ENCODE data around the gene CIAPIN1. TPM values are rescaled to one million over a fixed set of nuclear protein-coding genes. Genes with fewer than 3 reads are reported as not detected.

Gene CIAPIN1
- total RNA-seq, 2 experiments from 2014 or later, result 27.8 to 28.0 TPM

DNA sequence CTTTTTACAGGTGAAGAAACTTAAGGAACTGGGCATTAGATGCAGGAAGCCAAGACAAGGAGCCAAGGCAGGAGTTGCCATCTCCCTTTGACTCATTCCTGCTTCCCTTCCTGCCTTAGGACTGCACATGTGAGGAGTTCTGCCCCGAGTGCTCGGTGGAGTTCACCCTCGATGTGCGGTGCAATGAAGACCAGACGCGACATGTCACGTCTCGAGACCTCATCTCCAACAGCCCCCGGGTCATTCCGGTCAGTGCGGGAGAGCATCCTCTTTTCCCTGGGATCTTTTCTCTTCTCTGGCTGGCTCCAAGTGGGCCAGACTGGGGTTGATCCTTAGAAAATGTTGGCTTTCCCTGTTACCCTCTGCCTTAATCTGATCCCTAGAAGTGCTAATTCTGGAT is 21.9 kb upstream of the CIAPIN1 start:
- H3K27me3 ChIP-seq (ENCODE audit: control insufficient read depth in 1 of 2, insufficient read depth in 2 of 2, low read length in 2 of 2), result no peaks in the 10 kb centered on the region
- peaks cover 17% of the 10 kb centered on the region for H3K4me1 ChIP-seq (ENCODE audit: insufficient read depth, low read length)
- Mint-ChIP-seq H3K36me3 (ENCODE audit: low read depth) (peaks cover 82% of the 10 kb centered on the region), H3K27ac (no peak overlapping the region), H3K9me3 (no peaks in the 10 kb centered on the region), H3K4me1 (ENCODE audit: low read depth) (peaks cover 23% of the 10 kb centered on the region), H3K4me3 (no peak overlapping the region), H3K27me3 (no peaks in the 10 kb centered on the region)
- H3K27ac ChIP-seq (ENCODE audit: low read depth in 1 of 2, low read length in 2 of 2), result no peak overlapping the region
- ChIA-PET CTCF (no interaction called here), POLR2A (no interaction called here)
- no peaks in the 10 kb centered on the region for H3K9me3 ChIP-seq (ENCODE audit: control insufficient read depth in 1 of 2, insufficient read depth in 1 of 2, low read length in 2 of 2)
- no peak overlapping the region for H3K4me3 ChIP-seq (ENCODE audit: low read length)
- intact Hi-C loops (cut with DNase I, micrococcal nuclease), result loop anchor here in 1 of 2 experiments (10.0 kb wide), 1 partner anchor 534 kb away; the partner anchor contains the start of gene HERPUD1
- TF ChIP-seq CTCF (IDR thresholded peaks at IDR 0.05), result no peak
- DNase-seq, result no peak
- ATAC-seq (ENCODE audit: poor library complexity), result no peak
- H3K36me3 ChIP-seq (ENCODE audit: insufficient read depth, low read length), result peaks cover 81% of the 10 kb centered on the region

DNA sequence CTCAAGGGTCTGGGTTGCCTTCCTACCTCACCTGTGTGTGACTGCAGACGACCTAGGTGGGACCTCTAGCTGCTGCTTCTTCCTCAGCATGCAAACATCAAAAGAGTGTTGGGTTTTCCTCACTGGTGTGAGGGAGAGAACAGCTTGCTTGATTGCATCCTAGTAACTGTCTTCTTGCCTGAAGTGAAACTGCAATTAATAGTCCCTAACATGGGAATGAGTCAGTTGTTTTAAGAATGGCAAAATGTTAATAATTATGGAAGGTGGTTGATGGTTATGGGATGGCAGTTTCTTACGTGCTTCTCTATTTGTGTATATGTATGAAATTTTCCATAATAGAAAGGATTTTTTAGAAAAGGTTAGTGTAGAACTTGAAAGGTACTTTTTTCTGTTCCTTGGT is 21.2 kb upstream of the CIAPIN1 start:
- intact Hi-C loops (cut with DNase I, micrococcal nuclease), result loop anchor here in 1 of 2 experiments (10.0 kb wide), 1 partner anchor 534 kb away; the partner anchor contains the start of gene HERPUD1
- Histone ChIP-seq H3K9me3 (ENCODE audit: control insufficient read depth in 1 of 2, insufficient read depth in 1 of 2, low read length in 2 of 2) (no peaks in the 10 kb centered on the region), H3K4me3 (ENCODE audit: low read length) (no peak overlapping the region), H3K36me3 (ENCODE audit: insufficient read depth, low read length) (peaks cover 81% of the 10 kb centered on the region), H3K27me3 (ENCODE audit: control insufficient read depth in 1 of 2, insufficient read depth in 2 of 2, low read length in 2 of 2) (no peaks in the 10 kb centered on the region), H3K4me1 (ENCODE audit: insufficient read depth, low read length) (peaks cover 24% of the 10 kb centered on the region), H3K27ac (ENCODE audit: low read depth in 1 of 2, low read length in 2 of 2) (no peak overlapping the region)
- DNase-seq (no peak), ATAC-seq (ENCODE audit: poor library complexity) (no peak)
- Mint-ChIP-seq H3K27ac (no peak overlapping the region), H3K36me3 (ENCODE audit: low read depth) (peaks cover 87% of the 10 kb centered on the region), H3K27me3 (no peaks in the 10 kb centered on the region), H3K4me1 (ENCODE audit: low read depth) (peaks cover 30% of the 10 kb centered on the region), H3K9me3 (no peaks in the 10 kb centered on the region), H3K4me3 (no peak overlapping the region)
- ChIA-PET POLR2A (no interaction called here), CTCF (no interaction called here)
- TF ChIP-seq CTCF (IDR thresholded peaks at IDR 0.05), result no peak

- Mint-ChIP-seq H3K27me3 (no peaks in the 10 kb centered on the region), H3K27ac (peak overlapping the region; percentile 92), H3K4me1 (ENCODE audit: low read depth) (peaks cover 43% of the 10 kb centered on the region), H3K9me3 (no peaks in the 10 kb centered on the region), H3K36me3 (ENCODE audit: low read depth) (peaks cover 85% of the 10 kb centered on the region), H3K4me3 (peak overlapping the region; percentile 100)
- no peaks in the 10 kb centered on the region for H3K9me3 ChIP-seq (ENCODE audit: control insufficient read depth in 1 of 2, insufficient read depth in 1 of 2, low read length in 2 of 2)
- H3K36me3 ChIP-seq (ENCODE audit: insufficient read depth, low read length), result peaks cover 65% of the 10 kb centered on the region
- no peak for TF ChIP-seq CTCF (IDR thresholded peaks at IDR 0.05)
- no peak overlapping the region for H3K4me3 ChIP-seq (ENCODE audit: low read length)
- POLR2A ChIA-PET, result interaction anchor here (1.2 to 2.3 kb wide), 3 partner anchors 17 to 185 kb away, joined by 3 to 12 read pairs (median 3); partner anchors contain the start of genes CIAPIN1 and COQ9
- CTCF ChIA-PET, result no interaction called here
- DNase-seq (no peak), ATAC-seq (ENCODE audit: poor library complexity) (no peak)
- H3K27me3 ChIP-seq (ENCODE audit: control insufficient read depth in 1 of 2, insufficient read depth in 2 of 2, low read length in 2 of 2), result no peaks in the 10 kb centered on the region
- intact Hi-C loops (cut with DNase I, micrococcal nuclease), result loop anchor here in 1 of 2 experiments (5.0 to 10.0 kb wide), 4 partner anchors 162 to 530 kb away; partner anchors contain the start of genes HERPUD1, PSME3IP1 and RSPRY1
- peaks cover 32% of the 10 kb centered on the region for H3K4me1 ChIP-seq (ENCODE audit: insufficient read depth, low read length)
- H3K27ac ChIP-seq (ENCODE audit: low read depth in 1 of 2, low read length in 2 of 2), result no peak overlapping the region
Measured at GRCh38 chr16:57464523-57464922, 17.3 kb upstream of the CIAPIN1 start.
